ENCODE results near the gene UST.

UST gene

GRCh38 chr6:148746363-148747144, at the start of gene UST:
UST (plus strand) TSS chr6:148747030; CDS start chr6:148747431, 401 bp downstream.
- DNase-seq = peak; percentile 75

GRCh38 chr6:148697895-148698440, 48.9 kb upstream of the UST start:
- DNase-seq = no peak

- DNase-seq = no peak
Measured at GRCh38 chr6:148698671-148699180, 48.1 kb upstream of the UST start.

- no peak for DNase-seq
Measured at GRCh38 chr6:148700047-148700715, 46.6 kb upstream of the UST start.

- DNase-seq = no peak
Measured at GRCh38 chr6:148700741-148701311, 46.0 kb upstream of the UST start.

GRCh38 chr6:148701375-148701774, 45.5 kb upstream of the UST start:
- DNase-seq = no peak

GRCh38 chr6:148703900-148704299, 42.9 kb upstream of the UST start:
- no peak for DNase-seq

- no peak for DNase-seq
Measured at GRCh38 chr6:148704400-148705246, 42.2 kb upstream of the UST start.

- no peak for DNase-seq
Measured at GRCh38 chr6:148708707-148709106, 38.1 kb upstream of the UST start.

GRCh38 chr6:148709577-148709976, 37.3 kb upstream of the UST start:
- DNase-seq = no peak

- no peak for DNase-seq
Measured at GRCh38 chr6:148711833-148712654, 34.8 kb upstream of the UST start.

GRCh38 chr6:148713033-148713738, 33.6 kb upstream of the UST start:
- no peak for DNase-seq

GRCh38 chr6:148713921-148714320, 32.9 kb upstream of the UST start:
- DNase-seq = no peak

GRCh38 chr6:148716811-148717210, 30.0 kb upstream of the UST start:
- no peak for DNase-seq

GRCh38 chr6:148720406-148720805, 26.4 kb upstream of the UST start:
- no peak for DNase-seq

- DNase-seq = no peak
Measured at GRCh38 chr6:148720897-148721296, 25.9 kb upstream of the UST start.

- no peak for DNase-seq
Measured at GRCh38 chr6:148723484-148723883, 23.3 kb upstream of the UST start.

- no peak for DNase-seq
Measured at GRCh38 chr6:148724428-148724827, 22.4 kb upstream of the UST start.

- no peak for DNase-seq
Measured at GRCh38 chr6:148727104-148727503, 19.7 kb upstream of the UST start.

- no peak for DNase-seq
Measured at GRCh38 chr6:148735989-148736388, 10.8 kb upstream of the UST start.

All from T1000 (cell line).